HG02840 (cell line): ENCODE measurements around the gene ACOX3.
A peak's percentile ranks its signal among the peaks of the same experiment; 100 is the strongest.
"Not testable (repeated sequence)": the region's sequence is repeated elsewhere in the genome, so short reads cannot be mapped to it uniquely, and the experiment has no call there.

ENCODE experiments used
- ATAC-seq: cut with Tn5 transposase; IDR thresholded peaks from one replicate; pipeline ENCODE4 v1.9.1; 2021; ENCODE audit warnings: mild to moderate bottlenecking, moderate library complexity, moderate number of reproducible peaks; ENCODE audit not compliant: unreplicated experiment, low FRiP score

Gene ACOX3

DNA sequence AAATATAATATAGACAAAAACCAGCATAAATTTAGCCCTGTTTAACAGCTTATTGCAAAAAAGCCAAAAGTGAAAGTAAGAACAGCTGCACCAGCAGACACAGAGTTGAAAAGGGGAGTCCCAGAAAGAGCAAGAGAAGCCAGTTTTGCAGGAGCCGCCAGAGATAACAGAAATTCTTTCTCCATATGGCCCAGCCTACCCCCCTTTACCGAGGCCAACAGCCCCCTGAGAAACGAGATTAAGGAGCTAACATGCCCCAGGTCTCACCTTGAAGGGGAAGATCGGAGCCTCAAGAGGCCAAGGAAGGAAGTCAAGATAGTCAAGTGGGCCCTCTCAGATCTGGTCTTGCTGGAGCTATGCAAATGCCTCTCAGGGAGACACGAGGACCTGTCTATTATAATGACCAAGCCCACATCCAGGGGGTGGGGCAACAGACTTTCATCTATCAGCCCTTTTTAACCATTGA is 4.8 kb downstream of the ACOX3 start:
- peak; percentile 67 for ATAC-seq

DNA sequence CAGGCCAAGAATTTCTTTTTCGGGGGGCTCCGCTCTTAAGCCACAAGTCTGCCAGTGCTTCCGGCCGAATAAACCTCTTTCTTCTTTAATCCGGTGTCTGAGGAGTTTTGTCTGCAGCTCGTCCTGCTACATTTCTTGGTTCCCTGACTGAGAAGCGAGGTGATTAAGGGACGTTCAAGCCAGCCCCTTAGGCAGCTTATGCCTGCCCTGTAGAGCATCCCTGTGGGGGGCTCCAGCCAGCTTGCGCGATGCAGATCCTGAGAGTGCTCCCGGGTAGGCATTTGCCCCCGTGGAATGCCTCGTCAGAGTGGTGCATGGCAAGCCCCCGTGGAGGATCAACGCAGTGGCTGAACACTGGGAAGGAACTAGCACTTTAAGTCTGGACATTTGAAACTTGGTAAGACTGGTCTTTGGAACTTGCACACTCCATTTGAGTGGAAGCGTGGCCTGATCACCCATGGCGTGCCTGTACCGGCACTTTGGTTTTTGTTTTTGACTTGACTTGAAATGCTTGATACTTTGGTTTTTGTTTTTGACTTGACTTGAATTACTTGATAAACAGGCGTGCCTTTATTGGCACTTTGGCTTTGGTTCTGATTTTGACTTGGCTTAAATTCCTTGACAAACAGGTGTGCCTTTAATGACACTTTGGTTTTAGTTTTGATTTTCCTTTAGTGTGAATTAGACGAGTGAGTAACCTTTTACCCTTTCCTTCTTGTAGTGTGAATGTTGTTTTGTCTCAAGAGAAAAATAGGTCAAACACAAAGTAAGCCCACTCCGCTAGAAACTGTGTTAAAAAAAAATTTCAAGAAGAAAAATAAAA is 6.1 kb downstream of the ACOX3 start:
- no peak for ATAC-seq

DNA sequence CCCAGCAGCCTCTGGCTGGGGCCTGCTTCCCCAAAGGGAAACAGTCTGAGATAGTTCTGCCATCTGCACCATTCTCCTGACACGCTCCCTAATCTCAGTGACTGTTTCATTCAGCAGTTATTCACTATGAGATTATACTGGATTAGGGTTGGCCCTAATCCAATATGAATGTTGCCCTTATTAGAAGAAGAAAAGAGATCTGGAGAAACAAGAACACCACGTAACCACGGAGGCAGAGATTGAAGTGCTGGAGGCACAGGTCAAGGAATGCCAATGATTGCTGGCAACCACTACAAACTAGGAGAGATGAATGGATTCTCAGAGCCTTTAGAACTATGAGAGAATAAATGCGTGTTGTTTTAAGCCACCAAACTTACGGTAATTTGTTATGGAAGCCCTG is 7.4 kb downstream of the ACOX3 start:
- ATAC-seq = no peak

GRCh38 chr4:8431553-8431952 is 9.0 kb downstream of the ACOX3 start:
- ATAC-seq = no peak

DNA sequence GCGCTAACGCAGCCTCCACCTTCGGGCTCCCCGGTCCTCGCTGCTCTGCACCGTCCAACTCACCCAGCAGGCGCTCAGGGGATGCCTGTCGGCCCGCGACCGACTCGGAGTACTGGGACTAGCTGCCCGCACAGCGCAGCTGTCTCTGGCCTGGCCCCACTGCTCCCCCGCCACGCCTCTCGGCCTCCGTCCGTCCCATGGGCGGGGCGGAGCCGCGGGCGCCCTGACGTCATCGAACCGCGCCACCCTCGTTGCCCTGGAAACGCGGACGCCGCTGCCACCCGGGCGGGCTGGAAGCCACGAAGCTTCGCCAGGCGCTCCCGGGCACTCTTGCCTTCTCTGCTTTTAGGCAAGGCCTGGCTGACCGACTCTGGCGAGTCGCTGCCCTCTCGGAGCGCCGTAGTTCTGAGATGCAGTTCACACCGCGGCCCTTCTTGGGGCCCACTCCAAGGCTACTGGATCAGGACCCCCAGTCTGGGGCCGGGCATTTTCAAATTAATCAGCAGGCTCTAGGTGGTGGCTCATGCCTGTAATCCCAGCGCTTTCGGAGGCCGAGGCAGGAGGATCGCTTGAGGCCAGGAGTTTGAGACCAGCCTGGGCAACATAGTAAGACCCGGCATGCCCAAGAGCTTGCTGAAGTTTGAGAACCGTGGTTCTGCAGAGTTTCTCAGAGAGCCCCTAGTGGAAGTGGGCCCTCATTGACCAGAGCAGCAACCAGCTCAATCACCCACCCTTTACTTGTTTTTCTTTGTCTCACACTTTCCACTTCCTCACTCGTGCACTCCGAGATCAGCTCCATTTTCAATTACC is 12.0 kb downstream of the ACOX3 start:
- peak; percentile 94 for ATAC-seq

DNA sequence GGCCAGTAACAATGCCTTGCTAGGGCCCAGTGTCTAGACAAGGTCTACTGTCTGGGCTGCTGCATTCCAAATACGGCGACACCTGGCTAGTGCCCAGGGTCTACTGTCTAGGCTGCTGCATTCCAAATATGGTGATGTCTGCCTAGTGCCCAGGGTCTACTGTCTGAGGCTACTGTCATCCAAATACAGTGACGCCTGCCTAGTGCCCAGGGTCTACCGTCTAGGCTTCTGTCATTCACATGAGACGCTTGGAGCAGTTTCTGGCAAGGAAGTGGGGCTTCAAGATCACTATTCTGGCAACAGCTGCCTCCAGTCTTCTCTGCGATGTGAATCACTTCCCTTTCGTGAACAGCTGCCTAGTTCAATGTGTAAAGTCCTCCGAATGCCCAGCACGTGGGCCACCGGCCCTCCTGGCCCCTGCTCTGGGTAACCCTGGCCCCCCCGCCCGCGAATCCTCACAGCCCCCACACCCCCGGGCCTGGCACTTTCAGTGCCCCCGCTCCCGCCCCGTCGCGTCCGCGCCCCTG is 12.7 kb downstream of the ACOX3 start:
- ATAC-seq = peak; percentile 42

- ATAC-seq = no peak
Measured at GRCh38 chr4:8427262-8427661, 13.3 kb downstream of the ACOX3 start.

- no peak for ATAC-seq
Measured at GRCh38 chr4:8422786-8423185, 17.7 kb downstream of the ACOX3 start.

DNA sequence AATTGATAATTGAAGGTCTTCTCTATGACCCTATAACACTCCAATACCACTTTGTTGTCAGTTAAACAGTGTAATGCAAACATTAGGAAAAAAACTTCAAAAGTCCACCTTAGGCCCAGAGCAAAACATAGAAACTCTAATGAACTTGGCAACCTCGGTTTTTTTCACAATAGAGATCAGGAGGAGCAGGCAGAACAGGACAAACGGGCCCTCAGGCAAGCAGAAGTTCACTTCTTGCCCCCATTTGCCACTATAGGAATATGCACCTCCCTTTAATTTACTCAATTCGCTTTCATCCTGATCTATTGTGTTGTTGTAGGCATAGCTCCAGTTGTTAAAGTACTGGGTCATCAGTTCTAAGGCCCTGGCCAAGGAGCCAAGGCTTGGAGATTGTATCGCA is 18.2 kb downstream of the ACOX3 start:
- ATAC-seq = no peak

DNA sequence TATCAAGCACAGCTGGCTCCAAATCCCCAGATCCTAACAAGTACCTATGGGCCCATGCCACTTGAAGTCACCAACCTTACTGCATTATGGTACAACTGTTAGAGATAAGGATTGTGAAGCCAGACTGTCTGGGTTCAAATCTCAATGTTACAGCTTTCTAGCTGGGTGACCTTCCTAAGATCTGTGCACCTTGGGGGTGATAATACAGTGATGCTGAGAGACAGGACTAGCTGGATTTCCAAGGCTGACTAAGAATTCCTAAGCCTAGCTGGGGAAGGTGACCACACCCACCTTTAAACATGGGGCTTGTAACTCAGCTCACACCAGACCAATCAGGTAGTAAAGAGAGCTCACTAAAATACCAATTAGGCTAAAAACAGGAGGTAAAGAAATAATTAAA is 20.4 kb downstream of the ACOX3 start:
- not testable (repeated sequence) for ATAC-seq

GRCh38 chr4:8419222-8420041 is 21.1 kb downstream of the ACOX3 start:
- no peak for ATAC-seq

DNA sequence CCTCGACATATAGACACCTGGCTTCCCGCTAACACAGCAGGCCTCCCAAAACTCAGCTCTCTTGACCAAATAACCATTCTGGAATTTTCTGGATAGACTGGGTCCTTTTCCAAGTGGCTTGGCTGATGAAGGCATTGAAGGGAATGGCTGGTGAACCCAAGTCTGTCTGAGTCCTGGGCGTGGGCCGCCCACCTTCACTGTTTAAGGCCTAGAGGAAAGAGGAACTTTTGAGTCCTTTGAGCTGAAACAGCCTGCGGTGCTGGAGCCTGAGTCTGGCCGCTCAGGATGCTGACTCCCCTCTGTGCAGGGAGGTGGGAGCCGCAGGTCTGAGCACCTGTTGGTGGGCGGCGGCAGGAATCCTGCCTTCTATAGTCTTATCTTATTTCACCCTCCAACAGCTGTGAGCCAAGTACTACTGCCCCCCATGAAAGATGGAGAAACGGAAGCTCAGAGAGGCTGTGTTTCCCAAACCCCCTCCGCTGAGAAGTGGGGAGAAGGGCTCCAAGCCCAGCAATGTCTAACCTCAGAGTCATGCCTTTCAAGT is 23.4 kb downstream of the ACOX3 start:
- no peak for ATAC-seq

DNA sequence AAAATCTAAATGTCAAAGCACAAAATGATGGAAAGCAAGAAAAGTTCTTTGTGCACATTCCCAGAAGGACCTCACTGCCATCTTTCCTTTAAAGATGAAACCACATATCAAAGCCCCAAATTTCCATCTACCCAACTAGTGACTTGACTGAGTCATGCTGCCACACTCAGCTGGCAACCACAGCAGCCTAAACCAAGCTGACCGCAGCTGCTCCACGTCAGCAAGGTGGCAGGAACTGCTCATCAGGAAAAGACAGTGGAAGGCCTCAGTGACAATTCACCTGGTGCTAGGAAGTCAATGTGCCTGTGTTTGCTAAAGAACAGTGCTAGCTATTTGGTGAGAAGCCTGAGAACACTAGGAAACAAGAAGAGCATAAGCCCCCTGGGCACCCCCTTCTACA is 26.1 kb downstream of the ACOX3 start:
- ATAC-seq = no peak

- no peak for ATAC-seq
Measured at GRCh38 chr4:8412288-8412687, 28.2 kb downstream of the ACOX3 start.

- ATAC-seq = no peak
Measured at GRCh38 chr4:8411351-8412180, 29.0 kb downstream of the ACOX3 start.

DNA sequence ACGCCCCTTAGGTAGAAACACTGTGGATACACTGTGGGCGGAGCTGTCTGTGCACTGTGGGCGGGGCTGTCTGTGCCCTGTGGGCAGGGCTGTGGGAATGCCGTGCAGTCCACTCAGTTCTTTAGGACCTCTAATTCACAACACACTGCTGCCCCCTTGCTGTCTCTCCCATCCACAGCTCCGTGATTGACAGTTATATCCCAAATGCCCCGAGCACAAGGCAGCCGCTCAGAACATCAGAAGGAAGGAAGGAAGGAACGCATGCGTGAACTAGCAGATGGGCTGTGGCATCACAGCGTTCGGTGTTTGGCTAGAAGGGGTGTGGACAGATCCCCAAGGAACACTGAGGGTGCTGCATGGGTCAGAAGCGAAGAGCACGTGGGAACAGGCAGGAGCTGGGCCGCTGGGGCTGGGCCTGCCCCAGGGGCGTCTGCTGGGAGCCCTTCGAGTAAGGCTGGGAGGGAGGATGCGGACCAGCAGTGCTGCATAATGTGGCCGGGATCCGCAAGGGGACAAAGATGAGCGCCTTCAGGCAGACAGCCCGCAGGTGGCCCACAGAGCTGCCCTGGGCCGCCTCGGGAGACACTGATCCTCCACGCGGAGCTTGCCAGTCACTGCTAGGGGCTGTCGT is 29.8 kb downstream of the ACOX3 start:
- no peak for ATAC-seq

GRCh38 chr4:8410066-8410625 is 30.4 kb downstream of the ACOX3 start:
- no peak for ATAC-seq

GRCh38 chr4:8409264-8410065 is 31.1 kb downstream of the ACOX3 start:
- ATAC-seq = no peak
